Nephron (organoid): Measurements from ENCODE around the gene STK11.
"Not testable (repeated sequence)": the region's sequence is repeated elsewhere in the genome, so short reads cannot be mapped to it uniquely, and the experiment has no call there.

Experiments
- H3K27ac Mint-ChIP-seq, 3 experiments: 2 replicates each; pipeline ENCODE4 v1.8.0; 2020; ENCODE audit warnings: mixed read lengths in 3 of 3, mild to moderate bottlenecking in 2 of 3, moderate library complexity in 1 of 3
- H3K27me3 Mint-ChIP-seq: 2 replicates; pipeline ENCODE4 v1.8.0; 2021; ENCODE audit warnings: low read depth, mild to moderate bottlenecking, moderate library complexity, mixed read lengths
- H3K36me3 Mint-ChIP-seq: 2 replicates; pipeline ENCODE4 v1.8.0; 2020; ENCODE audit warnings: low read depth, mixed read lengths
- H3K4me1 Mint-ChIP-seq: 2 replicates; pipeline ENCODE4 v1.8.0; 2020; ENCODE audit warnings: mixed read lengths
- H3K4me3 Mint-ChIP-seq, 3 experiments: 2 replicates each; pipeline ENCODE4 v1.8.0; 2020; ENCODE audit warnings: mild to moderate bottlenecking in 3 of 3, mixed read lengths in 3 of 3, moderate library complexity in 2 of 3
- H3K9me3 Mint-ChIP-seq: 2 replicates; pipeline ENCODE4 v1.8.0; 2020; ENCODE audit warnings: mixed read lengths
- CTCF ChIP-seq, 3 experiments: fragments of 200-600 bp; sonication (generic); IDR thresholded peaks; one replicate each; pipeline ENCODE4 v1.5.0; 2021; ENCODE audit warnings: antibody characterized with exemption in 3 of 3; ENCODE audit not compliant: unreplicated experiment in 3 of 3

The STK11 gene

DNA sequence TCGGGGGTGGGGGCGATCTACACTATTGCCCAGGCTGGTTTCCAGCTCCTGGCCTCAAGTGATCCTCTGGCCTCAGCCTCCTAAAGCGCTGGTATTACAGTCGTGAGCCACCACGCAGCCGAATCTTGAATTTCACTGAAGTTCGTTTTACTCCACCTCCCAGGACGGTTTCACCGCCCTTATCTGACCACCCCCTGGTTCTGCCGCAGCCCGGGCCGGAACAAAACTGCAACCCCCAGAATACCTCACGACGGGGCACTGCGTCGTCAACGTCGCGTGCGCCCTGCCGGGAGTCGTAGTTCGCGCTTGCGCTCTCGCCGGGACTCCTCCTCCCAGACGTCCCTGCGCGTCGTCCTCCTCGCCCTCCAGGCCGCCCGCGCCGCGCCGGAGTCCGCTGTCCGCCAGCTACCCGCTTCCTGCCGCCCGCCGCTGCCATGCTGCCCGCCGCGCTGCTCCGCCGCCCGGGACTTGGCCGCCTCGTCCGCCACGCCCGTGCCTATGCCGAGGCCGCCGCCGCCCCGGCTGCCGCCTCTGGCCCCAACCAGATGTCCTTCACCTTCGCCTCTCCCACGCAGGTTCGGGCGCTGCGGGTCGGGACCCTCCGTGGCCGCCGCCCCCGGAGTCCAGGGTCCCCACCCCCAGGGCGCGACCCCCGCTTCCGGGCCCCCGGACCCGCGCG is 36.0 kb downstream of the STK11 start, which contains the start of gene ATP5F1D:
ATP5F1D (plus strand) TSS at position 335 of the 679 bp plus-strand sequence; CDS start at position 435, 100 bp downstream.
- Mint-ChIP-seq H3K4me3 (peak within 1 kb of the TSS; percentile 84 to 89 (median 85)), H3K9me3 (no peaks in the 10 kb centered on the region), H3K4me1 (peaks cover 25% of the 10 kb centered on the region), H3K27me3 (no peaks in the 10 kb centered on the region), H3K27ac (peak within 1 kb of the TSS; percentile 82 to 85 (median 85)), H3K36me3 (no peaks in the 10 kb centered on the region)
- TF ChIP-seq CTCF (IDR thresholded peaks at IDR 0.05; ENCODE audit: unreplicated experiment in 3 of 3): no peak

GRCh38 chr19:1243768-1244692 is 38.5 kb downstream of the STK11 start:
- Mint-ChIP-seq H3K4me1 (peaks cover 17% of the 10 kb centered on the region), H3K27me3 (no peaks in the 10 kb centered on the region), H3K4me3 (peak overlapping the region; percentile 84 to 87 (median 85)), H3K9me3 (no peaks in the 10 kb centered on the region), H3K36me3 (no peaks in the 10 kb centered on the region), H3K27ac (peak overlapping the region; percentile 87 to 98 (median 94))
- peak; percentile 89 to 96 (median 93) for TF ChIP-seq CTCF (IDR thresholded peaks at IDR 0.05; ENCODE audit: unreplicated experiment in 3 of 3)

- Mint-ChIP-seq H3K27ac (peak overlapping the region; percentile 87 to 98 (median 94)), H3K4me3 (peak overlapping the region; percentile 64 to 82 (median 82)), H3K36me3 (peaks cover 4% of the 10 kb centered on the region), H3K27me3 (no peaks in the 10 kb centered on the region), H3K9me3 (no peaks in the 10 kb centered on the region), H3K4me1 (peaks cover 17% of the 10 kb centered on the region)
- no peak for TF ChIP-seq CTCF (IDR thresholded peaks at IDR 0.05; ENCODE audit: unreplicated experiment in 3 of 3)
Observed at GRCh38 chr19:1244693-1245451, 39.3 kb downstream of the STK11 start.

DNA sequence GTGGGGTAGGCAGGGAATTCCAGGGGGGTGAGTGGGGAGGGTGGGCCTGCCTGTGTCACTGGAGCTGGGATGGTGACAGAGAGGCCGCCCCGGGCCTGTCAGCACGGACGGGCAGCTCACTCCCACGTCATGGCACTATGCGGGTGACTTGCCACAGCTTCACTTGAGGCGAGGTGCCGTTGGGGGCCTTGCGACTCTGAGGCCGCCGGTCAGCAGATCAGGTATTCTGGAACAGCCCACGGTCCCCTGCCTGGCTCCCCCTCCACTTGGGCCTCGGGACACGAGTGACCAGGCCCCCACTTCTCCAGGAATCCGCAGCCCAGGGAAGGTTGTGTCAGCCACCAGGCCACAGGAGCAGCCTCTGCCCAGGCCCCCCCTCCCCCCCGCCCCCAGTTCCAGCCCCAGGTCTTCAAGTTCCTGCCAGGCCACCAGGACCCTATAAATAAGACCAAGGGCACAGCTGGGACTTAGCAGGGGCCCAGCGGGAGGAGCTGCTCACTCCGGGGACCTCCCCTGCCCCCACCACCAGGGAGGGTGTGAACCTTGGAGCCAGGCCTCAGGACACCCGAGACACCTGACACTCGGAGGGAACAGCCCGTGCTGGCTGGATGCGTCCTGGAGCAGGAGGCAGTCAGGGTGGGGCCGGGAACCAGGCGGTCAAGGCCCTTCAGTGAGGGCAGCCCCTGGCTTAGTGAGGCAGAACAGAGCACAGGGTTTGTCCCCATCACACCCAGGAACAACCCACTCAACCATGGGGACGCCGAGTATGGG is 40.1 kb downstream of the STK11 start:
- H3K27ac Mint-ChIP-seq: peak overlapping the region in 1 of 3 experiments; percentile 85
- no peaks in the 10 kb centered on the region for H3K27me3 Mint-ChIP-seq
- peaks cover 17% of the 10 kb centered on the region for H3K4me1 Mint-ChIP-seq
- no peak for TF ChIP-seq CTCF (IDR thresholded peaks at IDR 0.05; ENCODE audit: unreplicated experiment in 3 of 3)
- H3K9me3 Mint-ChIP-seq: no peaks in the 10 kb centered on the region
- H3K4me3 Mint-ChIP-seq: peak overlapping the region; percentile 11 to 64 (median 52)
- H3K36me3 Mint-ChIP-seq: peaks cover 5% of the 10 kb centered on the region

DNA sequence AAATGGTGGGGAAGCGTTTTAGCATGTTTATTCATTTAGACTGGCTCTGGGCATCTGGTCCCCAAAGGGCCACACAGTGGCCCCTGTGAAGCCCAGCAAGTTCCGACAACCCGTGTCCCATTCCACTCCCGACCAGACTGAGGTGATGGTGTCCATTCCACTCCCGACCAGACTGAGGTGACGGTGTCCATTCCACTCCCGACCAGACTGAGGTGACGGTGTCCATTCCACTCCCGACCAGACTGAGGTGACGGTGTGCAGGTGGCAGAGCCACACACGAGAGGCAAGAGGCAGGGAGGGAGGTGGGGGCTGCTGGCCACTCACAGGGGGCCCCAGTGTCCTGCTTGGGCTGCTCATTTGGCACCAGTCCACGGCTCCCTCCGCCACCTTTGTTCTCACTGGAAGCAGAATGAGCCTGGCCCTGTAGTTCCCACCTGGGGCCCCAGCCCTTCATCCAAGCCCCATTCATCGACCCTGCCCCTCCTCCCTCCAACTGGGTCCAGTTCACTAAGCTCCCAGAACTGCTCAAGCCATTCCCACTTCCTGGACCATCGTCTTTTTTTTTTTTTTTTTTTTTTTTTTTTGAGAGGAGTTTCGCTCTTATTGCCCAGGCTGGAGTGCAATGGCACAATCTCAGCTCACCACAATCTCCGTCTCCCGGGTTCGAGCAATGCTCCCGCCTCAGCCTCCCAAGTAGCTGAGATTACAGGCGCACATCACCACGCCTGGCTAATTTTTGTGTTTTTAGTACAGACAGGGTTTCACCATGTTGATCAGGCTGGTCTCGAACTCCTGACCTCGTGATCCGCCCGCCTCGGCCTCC is 40.9 kb downstream of the STK11 start:
- H3K36me3 Mint-ChIP-seq, H3K27me3 Mint-ChIP-seq, H3K9me3 Mint-ChIP-seq: not testable (repeated sequence)
- peaks cover 12% of the 10 kb centered on the region for H3K4me1 Mint-ChIP-seq
- H3K4me3 Mint-ChIP-seq: peak overlapping the region; percentile 52 to 64 (median 54)
- H3K27ac Mint-ChIP-seq: peak overlapping the region; percentile 47 to 85 (median 66)
